HUES6 (cell line): ENCODE measurements around the gene CCNL2.
"Not testable (repeated sequence)": the region's sequence is repeated elsewhere in the genome, so short reads cannot be mapped to it uniquely, and the experiment has no call there.

ENCODE experiments used
- H3K27ac ChIP-seq: 2 replicates; pipeline ENCODE4 v1.7.0; 2013; ENCODE audit warnings: low read depth, mild to moderate bottlenecking, low read length, inconsistent platforms
- H3K27me3 ChIP-seq: 2 replicates; pipeline ENCODE4 v1.6.1; 2013; ENCODE audit warnings: low read length; ENCODE audit not compliant: control insufficient read depth, insufficient read depth
- H3K36me3 ChIP-seq: 2 replicates; pipeline ENCODE4 v1.6.1; 2013; ENCODE audit warnings: low read length; ENCODE audit not compliant: control insufficient read depth, insufficient read depth
- H3K4me1 ChIP-seq: 2 replicates; pipeline ENCODE4 v1.6.1; 2013; ENCODE audit warnings: low read length; ENCODE audit not compliant: control insufficient read depth, insufficient read depth
- H3K4me3 ChIP-seq: 2 replicates; pipeline ENCODE4 v1.5.1; 2013; ENCODE audit warnings: low read depth, low read length
- H3K9ac ChIP-seq: one replicate; pipeline ENCODE4 v1.6.1; 2013; ENCODE audit warnings: mild to moderate bottlenecking, low read length
- H3K9me3 ChIP-seq: 2 replicates; pipeline ENCODE4 v1.6.1; 2013; ENCODE audit warnings: low read depth, low read length; ENCODE audit not compliant: control insufficient read depth, insufficient read depth

The CCNL2 gene

DNA sequence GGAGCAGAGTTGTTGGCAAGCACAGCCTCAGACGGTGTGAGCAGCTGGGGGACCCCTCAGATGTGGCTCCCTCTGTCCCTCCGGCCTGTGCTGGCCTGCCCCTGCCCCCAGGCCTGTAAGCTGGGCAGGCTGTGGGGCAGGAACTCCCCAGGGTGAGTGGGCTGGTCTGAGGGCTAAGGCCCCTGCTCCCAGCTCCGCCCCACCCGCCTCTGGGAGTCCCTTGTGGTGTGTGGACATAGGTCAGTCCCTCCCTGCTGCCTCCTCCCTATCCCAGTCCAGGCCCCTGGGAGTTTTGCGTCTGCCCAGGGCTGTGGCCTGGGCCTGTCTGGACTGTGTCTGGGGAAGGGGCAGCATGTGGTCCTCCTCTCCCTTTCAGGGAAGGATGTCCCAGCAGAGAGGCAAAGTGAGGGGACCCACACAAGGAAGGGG lies 32.7 kb upstream of the CCNL2 start:
- Histone ChIP-seq H3K9me3 (no peaks in the 10 kb centered on the region), H3K4me3 (no peak overlapping the region), H3K4me1 (peaks cover 53% of the 10 kb centered on the region), H3K9ac (peak overlapping the region; percentile 24), H3K27ac (peak overlapping the region; percentile 50; the same call in 1 of the 2 replicates), H3K27me3 (peaks cover 7% of the 10 kb centered on the region; the same call in 1 of the 2 replicates), H3K36me3 (no peaks in the 10 kb centered on the region)

DNA sequence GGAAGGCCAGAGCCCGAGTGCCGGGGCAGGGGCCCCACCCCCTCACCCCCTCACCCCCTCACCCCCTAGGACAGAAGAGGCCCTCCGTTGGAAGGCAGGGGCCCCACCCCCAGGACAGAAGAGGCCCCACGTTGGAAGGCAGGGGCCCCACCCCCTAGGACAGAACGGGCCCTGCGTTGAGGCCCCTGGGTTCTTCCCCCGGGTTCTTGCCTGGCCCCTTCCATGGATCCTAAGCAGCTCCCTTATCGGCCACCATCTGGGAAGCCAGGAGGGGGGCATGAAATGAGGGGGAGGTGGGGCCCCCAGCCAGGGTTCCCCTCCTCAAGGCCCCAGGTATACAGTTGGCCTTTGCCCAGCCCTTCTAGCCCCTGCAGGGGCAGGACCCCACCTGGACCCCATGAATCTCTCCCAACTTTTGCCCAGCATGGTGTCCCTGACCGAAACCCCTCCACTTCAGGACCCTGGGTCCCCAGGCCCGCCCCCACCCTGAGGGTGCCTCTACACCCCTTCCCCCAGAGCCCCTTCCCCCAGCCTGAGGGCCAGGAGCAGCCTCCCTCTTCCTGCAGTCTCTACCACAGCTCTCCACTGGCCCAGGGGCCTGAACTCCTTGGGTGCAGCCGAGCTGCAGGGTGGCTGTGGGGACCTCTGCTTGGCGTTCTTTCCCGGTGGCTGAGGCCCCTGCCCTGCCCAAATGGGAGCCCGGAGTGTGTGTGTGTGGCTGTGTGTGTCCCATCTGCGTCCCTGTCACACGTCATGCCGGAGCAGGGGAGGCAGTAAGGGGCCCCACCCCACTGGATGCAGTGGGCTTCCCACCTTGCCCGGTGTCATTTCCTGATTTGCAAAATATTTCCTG lies 32.1 kb upstream of the CCNL2 start:
- H3K36me3 ChIP-seq = no peaks in the 10 kb centered on the region
- peak overlapping the region; percentile 24 for H3K9ac ChIP-seq
- H3K27me3 ChIP-seq = peaks cover 3% of the 10 kb centered on the region; the same call in 1 of the 2 replicates
- H3K9me3 ChIP-seq = no peaks in the 10 kb centered on the region
- peaks cover 53% of the 10 kb centered on the region for H3K4me1 ChIP-seq
- H3K4me3 ChIP-seq = no peak overlapping the region
- peak overlapping the region; percentile 50; the same call in 1 of the 2 replicates for H3K27ac ChIP-seq

DNA sequence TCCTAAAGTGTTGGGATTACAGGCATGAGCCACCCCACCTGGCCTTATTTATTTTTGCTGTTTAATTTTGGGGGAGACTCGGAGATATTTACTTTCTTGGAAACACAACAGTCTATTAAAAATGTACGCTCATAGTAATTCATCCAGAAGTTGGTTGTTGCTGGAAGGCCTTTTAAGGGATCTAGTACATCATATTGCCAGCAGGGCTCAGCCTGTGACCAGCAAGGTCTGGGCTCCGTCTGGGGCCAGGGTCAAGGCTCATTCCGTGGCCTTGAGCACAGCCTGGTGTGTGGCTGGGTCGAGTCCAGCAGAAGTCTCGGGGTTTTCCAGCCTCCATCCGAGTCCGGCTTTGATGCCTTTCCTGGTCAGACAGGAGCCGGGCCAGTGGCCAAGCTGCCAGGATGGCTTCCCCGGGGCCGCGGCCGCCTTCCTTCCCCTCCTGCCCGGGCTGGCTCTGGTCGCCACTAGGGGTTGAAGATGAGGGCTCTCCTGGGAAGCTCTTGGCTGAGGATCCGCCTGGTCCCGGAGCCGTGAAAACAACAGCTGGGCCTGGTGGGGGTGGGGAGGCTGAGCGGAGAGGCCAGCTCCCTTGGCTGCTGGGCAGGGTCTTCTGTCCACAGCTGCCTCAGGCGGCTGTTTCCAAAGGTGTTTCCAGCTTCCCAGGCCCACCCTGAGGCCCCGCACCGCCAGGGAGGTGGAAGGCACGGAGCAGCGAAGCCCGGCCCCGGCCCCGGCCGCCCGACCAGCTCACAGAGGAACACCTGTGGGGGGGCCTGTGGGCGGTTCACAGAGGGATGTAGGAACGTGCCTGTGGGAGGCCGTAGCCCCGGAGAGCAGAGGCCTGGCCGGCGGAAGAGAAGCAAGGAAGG lies 31.2 kb upstream of the CCNL2 start:
- Histone ChIP-seq H3K4me1 (peaks cover 60% of the 10 kb centered on the region), H3K27ac (peak overlapping the region; percentile 78; the same call in 1 of the 2 replicates), H3K9me3 (no peaks in the 10 kb centered on the region), H3K4me3 (peak overlapping the region; percentile 6; the same call in 1 of the 2 replicates), H3K9ac (peak overlapping the region; percentile 48), H3K36me3 (no peaks in the 10 kb centered on the region), H3K27me3 (no peaks in the 10 kb centered on the region)

DNA sequence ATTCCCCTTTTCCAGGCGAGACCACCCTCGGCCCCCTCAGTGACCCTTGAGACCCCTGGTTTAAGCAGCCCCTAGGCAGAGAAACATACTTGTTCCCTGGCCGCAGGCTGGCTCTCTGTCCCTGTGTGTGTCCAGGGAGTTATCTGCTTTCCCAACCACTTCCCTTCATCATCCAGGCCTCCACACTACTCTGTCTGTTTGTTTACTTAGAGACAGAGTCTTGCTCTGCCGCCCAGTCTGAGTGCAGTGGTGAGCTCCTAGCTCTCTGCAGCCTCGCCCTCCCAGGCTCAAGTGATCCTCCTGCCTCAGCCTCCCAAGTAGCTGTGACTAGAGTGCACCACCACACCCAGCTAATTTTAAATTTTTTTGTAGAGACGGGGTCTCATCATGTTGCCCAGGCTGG lies 30.5 kb upstream of the CCNL2 start:
- H3K4me3 ChIP-seq = no peak overlapping the region
- no peaks in the 10 kb centered on the region for H3K36me3 ChIP-seq
- no peak overlapping the region; the same call in 1 of the 2 replicates for H3K27ac ChIP-seq
- H3K9me3 ChIP-seq = no peaks in the 10 kb centered on the region
- H3K9ac ChIP-seq = no peak overlapping the region
- peaks cover 55% of the 10 kb centered on the region for H3K4me1 ChIP-seq
- H3K27me3 ChIP-seq = no peaks in the 10 kb centered on the region

DNA sequence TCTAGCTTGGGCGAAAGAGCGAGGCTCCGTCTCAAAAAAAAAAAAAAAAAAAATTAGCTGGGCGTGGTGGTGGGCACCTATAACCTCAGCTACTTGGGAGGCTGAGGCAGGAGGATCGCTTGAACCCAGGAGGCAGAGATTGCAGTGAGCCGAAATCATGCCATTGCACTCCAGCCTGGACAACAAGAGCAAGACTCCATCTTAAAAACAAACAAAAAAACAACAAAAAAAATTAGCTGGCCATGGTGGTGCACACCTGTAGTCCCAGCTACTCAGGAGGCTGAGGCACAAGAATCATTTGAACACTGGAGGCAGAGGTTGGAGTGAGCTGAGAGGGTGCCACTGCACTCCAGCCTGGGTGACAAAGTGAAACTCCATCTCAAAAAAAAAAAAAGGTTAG lies 29.8 kb upstream of the CCNL2 start:
- peaks cover 50% of the 10 kb centered on the region for H3K4me1 ChIP-seq
- not testable (repeated sequence) for H3K27me3 ChIP-seq, H3K9ac ChIP-seq

DNA sequence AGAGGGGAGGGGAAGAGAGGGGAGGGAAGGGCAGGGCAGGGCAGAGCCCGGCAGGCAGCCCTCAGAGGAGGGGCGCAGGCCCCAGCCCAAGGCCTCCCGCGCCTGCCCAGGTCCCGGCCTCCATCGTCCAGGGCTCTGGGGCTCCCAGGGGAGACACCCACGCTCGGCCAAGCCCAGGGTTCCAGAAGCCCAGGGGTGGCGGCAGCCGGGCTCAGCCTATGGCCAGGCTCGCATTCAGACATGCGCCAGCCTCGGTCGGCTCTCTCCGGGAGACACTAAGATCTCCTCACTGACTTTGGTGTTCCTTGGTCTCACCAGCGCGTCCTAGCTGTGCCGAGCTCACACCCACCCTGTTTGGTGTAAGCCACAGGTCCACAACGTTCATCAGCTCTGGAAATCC lies 29.0 kb upstream of the CCNL2 start:
- Histone ChIP-seq H3K4me3 (no peak overlapping the region), H3K27me3 (no peaks in the 10 kb centered on the region), H3K9me3 (no peaks in the 10 kb centered on the region), H3K4me1 (peaks cover 42% of the 10 kb centered on the region), H3K36me3 (no peaks in the 10 kb centered on the region), H3K9ac (no peak overlapping the region), H3K27ac (no peak overlapping the region)

More for the DNA sequence above, 29.8 kb upstream of the CCNL2 start:
- not testable (repeated sequence) for H3K4me3 ChIP-seq, H3K9me3 ChIP-seq, H3K27ac ChIP-seq, H3K36me3 ChIP-seq

DNA sequence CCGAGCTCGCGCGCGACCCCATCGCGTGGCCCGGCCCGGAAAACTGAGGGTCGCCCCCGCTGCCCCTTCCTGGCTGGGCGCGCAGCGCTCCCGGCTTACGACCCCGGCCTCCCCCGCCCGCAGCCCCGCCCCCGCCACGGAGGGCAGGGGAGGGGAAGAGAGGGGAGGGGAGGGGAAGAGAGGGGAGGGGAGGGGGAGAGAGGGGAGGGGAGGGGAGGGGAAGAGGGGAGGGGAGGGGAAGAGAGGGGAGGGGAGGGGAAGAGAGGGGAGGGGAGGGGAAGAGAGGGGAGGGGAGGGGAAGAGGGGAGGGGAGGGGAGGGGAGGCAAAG lies 28.6 kb upstream of the CCNL2 start:
- no peaks in the 10 kb centered on the region for H3K36me3 ChIP-seq
- H3K27me3 ChIP-seq = no peaks in the 10 kb centered on the region
- no peaks in the 10 kb centered on the region for H3K9me3 ChIP-seq
- peak overlapping the region; percentile 45 for H3K4me3 ChIP-seq
- no peak overlapping the region for H3K27ac ChIP-seq
- peak overlapping the region; percentile 10 for H3K9ac ChIP-seq
- peaks cover 42% of the 10 kb centered on the region for H3K4me1 ChIP-seq

DNA sequence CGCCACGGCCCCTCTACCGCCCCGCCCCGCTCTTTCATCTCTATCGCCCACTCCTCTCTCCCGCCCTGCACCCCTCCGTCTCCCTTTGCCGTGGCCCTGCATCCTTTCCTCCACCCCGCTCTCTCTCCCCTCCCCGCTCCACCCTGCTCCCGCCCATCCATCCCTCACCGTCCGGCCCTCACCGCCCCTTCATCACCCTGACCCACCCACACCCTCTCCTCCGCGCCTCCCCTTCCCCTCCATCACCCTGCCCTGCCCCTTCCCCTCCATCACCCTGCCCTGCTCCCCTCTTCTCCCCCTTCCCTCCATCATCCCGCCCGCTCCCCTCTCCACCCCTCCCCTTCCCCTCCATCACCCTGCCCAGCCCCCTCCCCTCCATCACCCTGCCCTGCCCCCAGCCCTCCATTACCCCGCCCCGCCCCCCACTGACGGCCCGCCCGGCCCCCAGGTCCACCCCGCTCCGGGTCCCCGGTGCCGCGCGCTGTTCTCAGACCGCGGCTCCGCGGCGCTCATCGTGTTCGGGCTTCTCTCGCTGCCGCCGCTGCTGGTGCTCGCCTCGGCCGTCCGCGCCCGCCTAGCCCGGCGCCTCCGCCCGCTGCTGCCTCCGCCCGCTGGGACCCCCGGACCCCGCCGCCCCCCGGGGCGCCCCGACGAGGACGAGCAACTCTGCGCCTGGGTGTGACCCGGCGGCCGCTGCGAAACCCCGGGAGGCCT lies 28.1 kb upstream of the CCNL2 start:
- H3K36me3 ChIP-seq = no peaks in the 10 kb centered on the region
- H3K4me1 ChIP-seq = peaks cover 42% of the 10 kb centered on the region
- H3K27me3 ChIP-seq = no peaks in the 10 kb centered on the region
- H3K9ac ChIP-seq = peak overlapping the region; percentile 10
- no peaks in the 10 kb centered on the region for H3K9me3 ChIP-seq
- H3K27ac ChIP-seq = no peak overlapping the region
- H3K4me3 ChIP-seq = peak overlapping the region; percentile 45

DNA sequence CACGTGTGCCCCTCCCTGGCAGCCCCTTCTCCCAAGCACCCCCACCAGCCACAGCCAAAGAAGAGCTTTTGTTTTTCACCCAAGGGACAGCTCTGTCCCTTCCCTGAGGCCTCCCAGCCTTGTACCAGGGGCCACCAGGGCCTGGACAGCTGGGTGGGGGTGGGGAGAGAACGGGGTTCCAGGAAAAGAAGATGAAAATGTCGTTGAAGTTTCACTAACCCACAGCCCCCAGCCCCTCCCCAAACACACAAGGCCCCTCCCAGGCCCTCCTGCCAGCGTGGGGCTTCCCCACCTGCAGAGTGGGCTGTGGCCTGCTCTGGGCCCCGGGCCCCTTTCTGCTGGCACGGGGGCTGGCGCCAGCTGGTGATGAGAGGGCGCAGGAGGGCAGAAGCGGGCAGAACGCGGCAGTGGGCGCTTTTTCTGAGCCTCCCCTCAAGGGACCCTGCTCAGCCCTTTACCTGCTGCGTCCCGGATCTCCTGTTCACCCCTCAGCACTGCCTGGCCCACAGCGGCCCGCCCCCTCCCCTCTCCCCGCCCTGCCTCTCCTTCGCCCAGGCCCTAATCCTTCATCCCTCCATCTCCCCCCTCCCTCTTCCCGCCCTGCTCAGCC lies 27.5 kb upstream of the CCNL2 start:
- peak overlapping the region; percentile 7 for H3K9ac ChIP-seq
- H3K9me3 ChIP-seq = no peaks in the 10 kb centered on the region
- H3K36me3 ChIP-seq = no peaks in the 10 kb centered on the region
- H3K27ac ChIP-seq = peak overlapping the region; percentile 22; the same call in 1 of the 2 replicates
- peaks cover 38% of the 10 kb centered on the region for H3K4me1 ChIP-seq
- no peaks in the 10 kb centered on the region for H3K27me3 ChIP-seq
- H3K4me3 ChIP-seq = peak overlapping the region; percentile 41; the same call in 1 of the 2 replicates

DNA sequence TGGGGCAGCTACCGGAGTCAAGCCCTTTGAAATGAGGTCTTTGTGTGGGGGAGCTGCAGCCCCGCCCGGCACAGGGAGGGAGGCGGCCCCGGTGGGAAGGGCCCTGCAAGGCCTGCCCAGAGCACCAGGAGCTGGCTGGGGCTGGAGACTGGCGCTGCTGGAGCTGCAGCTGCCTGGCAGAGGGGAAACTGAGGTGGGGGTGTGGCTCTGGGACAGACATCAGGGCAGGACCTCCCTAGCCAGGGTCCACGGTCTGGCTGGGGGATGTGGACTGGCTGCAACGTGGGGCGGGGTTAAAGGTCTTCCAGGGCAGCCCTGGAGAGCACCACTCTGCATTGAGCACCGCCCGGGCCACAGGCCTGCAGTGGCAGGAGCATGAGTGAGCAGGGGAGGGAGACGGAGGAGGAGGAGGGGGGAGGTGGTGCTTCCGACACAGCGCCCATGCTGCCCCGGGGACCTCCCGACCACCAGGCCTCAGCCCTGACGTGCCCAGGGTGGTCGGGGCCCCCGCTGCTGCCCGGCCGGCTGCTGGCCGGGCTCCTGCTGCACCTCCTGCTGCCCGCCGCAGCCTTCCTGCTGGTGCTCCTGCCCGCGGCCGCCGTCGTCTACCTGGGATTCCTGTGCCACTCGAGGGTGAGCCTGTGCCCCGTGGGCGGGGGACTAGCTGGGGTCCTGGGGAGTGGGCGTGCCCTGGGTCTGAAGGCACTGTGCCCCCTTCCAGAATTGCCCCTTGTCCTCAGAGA lies 26.8 kb upstream of the CCNL2 start:
- H3K4me1 ChIP-seq = peaks cover 42% of the 10 kb centered on the region
- H3K27ac ChIP-seq = peak overlapping the region; percentile 22; the same call in 1 of the 2 replicates
- peak overlapping the region; percentile 41; the same call in 1 of the 2 replicates for H3K4me3 ChIP-seq
- no peaks in the 10 kb centered on the region for H3K27me3 ChIP-seq
- no peaks in the 10 kb centered on the region for H3K36me3 ChIP-seq
- H3K9ac ChIP-seq = peak overlapping the region; percentile 7
- no peaks in the 10 kb centered on the region for H3K9me3 ChIP-seq
